Body of pancreas (tissue), 4 donors: ENCODE data around the gene FAM229A.

Source experiments
- POLR2A ChIP-seq, 3 donors: fragments of 450-650 bp; IDR thresholded peaks; one replicate each; pipeline ENCODE4 v1.6.1; 2016; ENCODE audit warnings: antibody characterized with exemption in 3 of 3, mild to moderate bottlenecking in 2 of 3
- TF ChIP-seq, protein P1 (sequence below), 7 experiments: fragments of 450-650 bp in 4 of 7; fragments of 200-600 bp in 3 of 7; sonication (generic) in 3 of 7; IDR thresholded peaks; one replicate each; pipeline ENCODE4 v1.5.1; 2016 to 2019; ENCODE audit warnings: antibody characterized with exemption in 7 of 7

- no peak for TF ChIP-seq POLR2A (IDR thresholded peaks at IDR 0.05)
- TF ChIP-seq, protein P1, sequence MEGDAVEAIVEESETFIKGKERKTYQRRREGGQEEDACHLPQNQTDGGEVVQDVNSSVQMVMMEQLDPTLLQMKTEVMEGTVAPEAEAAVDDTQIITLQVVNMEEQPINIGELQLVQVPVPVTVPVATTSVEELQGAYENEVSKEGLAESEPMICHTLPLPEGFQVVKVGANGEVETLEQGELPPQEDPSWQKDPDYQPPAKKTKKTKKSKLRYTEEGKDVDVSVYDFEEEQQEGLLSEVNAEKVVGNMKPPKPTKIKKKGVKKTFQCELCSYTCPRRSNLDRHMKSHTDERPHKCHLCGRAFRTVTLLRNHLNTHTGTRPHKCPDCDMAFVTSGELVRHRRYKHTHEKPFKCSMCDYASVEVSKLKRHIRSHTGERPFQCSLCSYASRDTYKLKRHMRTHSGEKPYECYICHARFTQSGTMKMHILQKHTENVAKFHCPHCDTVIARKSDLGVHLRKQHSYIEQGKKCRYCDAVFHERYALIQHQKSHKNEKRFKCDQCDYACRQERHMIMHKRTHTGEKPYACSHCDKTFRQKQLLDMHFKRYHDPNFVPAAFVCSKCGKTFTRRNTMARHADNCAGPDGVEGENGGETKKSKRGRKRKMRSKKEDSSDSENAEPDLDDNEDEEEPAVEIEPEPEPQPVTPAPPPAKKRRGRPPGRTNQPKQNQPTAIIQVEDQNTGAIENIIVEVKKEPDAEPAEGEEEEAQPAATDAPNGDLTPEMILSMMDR (IDR thresholded peaks at IDR 0.05), result no peak
Measured at GRCh38 chr1:32346532-32347157, 15.6 kb downstream of the FAM229A start.
